Measurements from ENCODE around the gene TRIM43B. TPM values are rescaled to one million over a fixed set of nuclear protein-coding genes. Genes with fewer than 3 reads are reported as not detected.
"Not testable (repeated sequence)": the region's sequence is repeated elsewhere in the genome, so short reads cannot be mapped to it uniquely, and the experiment has no call there.

Gene TRIM43B
- total RNA-seq, result not detected

- H3K9me3 Mint-ChIP-seq; H3K27ac Mint-ChIP-seq; ATAC-seq; H3K36me3 Mint-ChIP-seq; DNase-seq (ENCODE audit: low spot score in 2 of 2): not testable (repeated sequence)
Observed at GRCh38 chr2:95484654-95485053, at the start of gene TRIM43B. Gene TRIM43B, minus strand, starts transcription at chr2:95484754. Its CDS starts 2,040 bp downstream, at chr2:95482714.

GRCh38 chr2:95531254-95531771 is 46.8 kb upstream of the TRIM43B start:
- peak; percentile 37 to 69 for ATAC-seq
- no peak for DNase-seq (ENCODE audit: low spot score in 2 of 2)
- Mint-ChIP-seq H3K36me3 (peaks cover 48 to 71% of the 10 kb centered on the region in 2 donors), H3K27ac (peak overlapping the region in 1 of 2 donors; percentile 79), H3K9me3 (peaks cover 19 to 21% of the 10 kb centered on the region in 2 donors)

GRCh38 chr2:95530734-95531133 is 46.2 kb upstream of the TRIM43B start:
- DNase-seq (ENCODE audit: low spot score in 2 of 2), result peak in 1 of 2 donors; percentile 45
- peaks cover 15 to 26% of the 10 kb centered on the region in 2 donors for H3K9me3 Mint-ChIP-seq
- H3K36me3 Mint-ChIP-seq, result peaks cover 50 to 73% of the 10 kb centered on the region in 2 donors
- peak overlapping the region in 1 of 2 donors; percentile 79 for H3K27ac Mint-ChIP-seq
- peak; percentile 42 to 86 for ATAC-seq

- peaks cover 0 to 16% of the 10 kb centered on the region in 2 donors for H3K9me3 Mint-ChIP-seq
- peaks cover 48 to 59% of the 10 kb centered on the region in 2 donors for H3K36me3 Mint-ChIP-seq
- peak; percentile 55 to 71 for DNase-seq (ENCODE audit: low spot score in 2 of 2)
- peak overlapping the region; percentile 86 to 87 for H3K27ac Mint-ChIP-seq
- peak; percentile 46 to 82 for ATAC-seq
Observed at GRCh38 chr2:95526360-95527341, 42.1 kb upstream of the TRIM43B start.

- Mint-ChIP-seq H3K36me3 (peaks cover 36 to 48% of the 10 kb centered on the region in 2 donors), H3K9me3 (peaks cover 0 to 6% of the 10 kb centered on the region in 2 donors), H3K27ac (peak overlapping the region; percentile 44 to 87)
- ATAC-seq (no peak), DNase-seq (ENCODE audit: low spot score in 2 of 2) (no peak)
Observed at GRCh38 chr2:95525294-95526035, 40.9 kb upstream of the TRIM43B start.

GRCh38 chr2:95524195-95524594 is 39.6 kb upstream of the TRIM43B start:
- ATAC-seq (no peak), DNase-seq (ENCODE audit: low spot score in 2 of 2) (no peak)
- Mint-ChIP-seq H3K36me3 (peaks cover 25 to 35% of the 10 kb centered on the region in 2 donors), H3K9me3 (peaks cover 0 to 6% of the 10 kb centered on the region in 2 donors), H3K27ac (no peak overlapping the region)

- DNase-seq (ENCODE audit: low spot score in 2 of 2), result no peak
- H3K27ac Mint-ChIP-seq, result no peak overlapping the region
- ATAC-seq, result no peak
- H3K9me3 Mint-ChIP-seq, result no peaks in the 10 kb centered on the region
- no peaks in the 10 kb centered on the region for H3K36me3 Mint-ChIP-seq
Observed at GRCh38 chr2:95514718-95515117, 30.2 kb upstream of the TRIM43B start.

GRCh38 chr2:95514226-95514625 is 29.7 kb upstream of the TRIM43B start:
- not testable (repeated sequence) for H3K27ac Mint-ChIP-seq, ATAC-seq

GRCh38 chr2:95509408-95509807 is 24.9 kb upstream of the TRIM43B start:
- Mint-ChIP-seq H3K9me3 (no peaks in the 10 kb centered on the region), H3K36me3 (no peaks in the 10 kb centered on the region), H3K27ac (no peak overlapping the region)

More at GRCh38 chr2:95514226-95514625, 29.7 kb upstream of the TRIM43B start:
- H3K9me3 Mint-ChIP-seq; DNase-seq (ENCODE audit: low spot score in 2 of 2); H3K36me3 Mint-ChIP-seq: not testable (repeated sequence)

GRCh38 chr2:95505222-95505621 is 20.7 kb upstream of the TRIM43B start:
- no peaks in the 10 kb centered on the region for H3K9me3 Mint-ChIP-seq
- ATAC-seq (no peak), DNase-seq (ENCODE audit: low spot score in 2 of 2) (no peak)
- no peaks in the 10 kb centered on the region for H3K36me3 Mint-ChIP-seq
- H3K27ac Mint-ChIP-seq, result no peak overlapping the region

More at GRCh38 chr2:95509408-95509807, 24.9 kb upstream of the TRIM43B start:
- ATAC-seq (no peak), DNase-seq (ENCODE audit: low spot score in 2 of 2) (no peak)

GRCh38 chr2:95500854-95501253 is 16.3 kb upstream of the TRIM43B start:
- DNase-seq (ENCODE audit: low spot score in 2 of 2) (no peak), ATAC-seq (no peak)
- H3K27ac Mint-ChIP-seq, result no peak overlapping the region
- no peaks in the 10 kb centered on the region for H3K9me3 Mint-ChIP-seq
- no peaks in the 10 kb centered on the region for H3K36me3 Mint-ChIP-seq

- H3K9me3 Mint-ChIP-seq; ATAC-seq; H3K36me3 Mint-ChIP-seq; H3K27ac Mint-ChIP-seq; DNase-seq (ENCODE audit: low spot score in 2 of 2): not testable (repeated sequence)
Observed at GRCh38 chr2:95492076-95492475, 7.5 kb upstream of the TRIM43B start.

GRCh38 chr2:95475025-95475424 is 9.5 kb downstream of the TRIM43B start:
- not testable (repeated sequence) for H3K36me3 Mint-ChIP-seq; H3K27ac Mint-ChIP-seq; H3K9me3 Mint-ChIP-seq; DNase-seq (ENCODE audit: low spot score in 2 of 2)
- peak in 1 of 2 donors; percentile 58 for ATAC-seq

GRCh38 chr2:95467984-95468383 is 16.6 kb downstream of the TRIM43B start:
- H3K27ac Mint-ChIP-seq; H3K36me3 Mint-ChIP-seq; DNase-seq (ENCODE audit: low spot score in 2 of 2); ATAC-seq; H3K9me3 Mint-ChIP-seq: not testable (repeated sequence)

- H3K36me3 Mint-ChIP-seq; ATAC-seq; H3K9me3 Mint-ChIP-seq; H3K27ac Mint-ChIP-seq; DNase-seq (ENCODE audit: low spot score in 2 of 2): not testable (repeated sequence)
Observed at GRCh38 chr2:95466572-95466971, 18.0 kb downstream of the TRIM43B start.

GRCh38 chr2:95463292-95463691 is 21.3 kb downstream of the TRIM43B start:
- ATAC-seq, H3K9me3 Mint-ChIP-seq: not testable (repeated sequence)

GRCh38 chr2:95445317-95445716 is 39.2 kb downstream of the TRIM43B start:
- not testable (repeated sequence) for H3K36me3 Mint-ChIP-seq; ATAC-seq; DNase-seq (ENCODE audit: low spot score in 2 of 2); H3K9me3 Mint-ChIP-seq; H3K27ac Mint-ChIP-seq

More at GRCh38 chr2:95463292-95463691, 21.3 kb downstream of the TRIM43B start:
- not testable (repeated sequence) for H3K36me3 Mint-ChIP-seq; DNase-seq (ENCODE audit: low spot score in 2 of 2); H3K27ac Mint-ChIP-seq
